GM12801 (cell line): ENCODE results near the gene TMEM134.

Experiments used
- CTCF ChIP-seq: IDR thresholded peaks from one replicate; pipeline ENCODE4 v1.5.1; 2011; ENCODE audit warnings: control low read depth; ENCODE audit not compliant: insufficient read length; ENCODE audit errors: extremely low read depth

The TMEM134 gene

GRCh38 chr11:67435727-67436458 lies 33.2 kb downstream of the TMEM134 start:
- TF ChIP-seq CTCF: no peak

GRCh38 chr11:67435031-67435726 lies 33.9 kb downstream of the TMEM134 start:
- TF ChIP-seq CTCF: no peak

GRCh38 chr11:67434395-67434881 lies 34.6 kb downstream of the TMEM134 start:
- TF ChIP-seq CTCF: no peak

GRCh38 chr11:67433536-67434394 lies 35.3 kb downstream of the TMEM134 start:
- no peak for TF ChIP-seq CTCF

GRCh38 chr11:67432655-67433349 lies 36.2 kb downstream of the TMEM134 start:
- TF ChIP-seq CTCF: no peak

- TF ChIP-seq CTCF: no peak
Measured at GRCh38 chr11:67431346-67432249, 37.5 kb downstream of the TMEM134 start.
